Activated naive CD4-positive, alpha-beta T cell treated with anti-CD3 and anti-CD28 coated beads for 36 hours (primary cell): ENCODE measurements around the gene LRRC23. TPM values are rescaled to one million over a fixed set of nuclear protein-coding genes. Genes with fewer than 3 reads are reported as not detected.
A peak's percentile ranks its signal among the peaks of the same experiment; 100 is the strongest.

Source experiments
- CTCF ChIA-PET: fragments of 350-600 bp; sonication (Branson Sonifier 250); formaldehyde crosslinking; loops from one replicate; lab custom pipeline; 2021; ENCODE audit warnings: antibody characterized with exemption; lab: Charles Lee
- DNase-seq: peaks from one replicate; pipeline ENCODE4 v3.0.0-alpha.2; 2020
- H3K27ac Mint-ChIP-seq: one replicate; pipeline ENCODE4 v1.8.0; 2021; ENCODE audit warnings: mild to moderate bottlenecking, mixed read lengths
- H3K27me3 Mint-ChIP-seq: one replicate; pipeline ENCODE4 v1.8.0; 2021; ENCODE audit warnings: low read depth, mixed read lengths
- H3K36me3 Mint-ChIP-seq: one replicate; pipeline ENCODE4 v1.8.0; 2021; ENCODE audit warnings: low read depth, mixed read lengths
- H3K4me1 Mint-ChIP-seq: one replicate; pipeline ENCODE4 v1.8.0; 2021; ENCODE audit warnings: low read depth, mixed read lengths
- H3K4me3 Mint-ChIP-seq: one replicate; pipeline ENCODE4 v1.8.0; 2021; ENCODE audit warnings: mild to moderate bottlenecking, moderate library complexity, mixed read lengths
- H3K9me3 Mint-ChIP-seq: one replicate; pipeline ENCODE4 v1.8.0; 2021; ENCODE audit warnings: mixed read lengths
- intact Hi-C: fragments of 100-400 bp; cut with micrococcal nuclease; formaldehyde crosslinking; loops from one replicate; pipeline ENCODE4 v1.15.1; 2023
- microRNA-seq: library from miRNA; unstranded; fragments of <30 nt; microRNA quantifications from one replicate; pipeline ENCODE4 v1.2.0, GENCODE V29; 2022; ENCODE audit warnings: borderline microRNAs expressed, borderline replicate concordance
- total RNA-seq, 2 experiments: library from RNA; stranded (reverse); gene quantifications; one replicate each; pipeline ENCODE4 v1.2.3, GENCODE V29; 2021

Gene LRRC23
- total RNA-seq, 2 experiments from 2014 or later = 6.3 to 6.4 TPM

GRCh38 chr12:6963016-6963731 is 58.6 kb downstream of the LRRC23 start:
- H3K27ac Mint-ChIP-seq = peak overlapping the region; percentile 93
- peaks cover 53% of the 10 kb centered on the region for H3K36me3 Mint-ChIP-seq
- CTCF ChIA-PET = interaction anchor here (0.6 to 12.0 kb wide), 3 partner anchors 15 to 38 kb away, joined by 3 to 397 read pairs (median 10); partner anchors contain the start of genes C12orf57, PTPN6 and RNU7-1
- H3K4me1 Mint-ChIP-seq = peaks cover 85% of the 10 kb centered on the region
- intact Hi-C loops = loop anchor here (5.0 kb wide), 1 partner anchor 276 kb away; the partner anchor contains the start of gene ZNF384
- no peaks in the 10 kb centered on the region for H3K9me3 Mint-ChIP-seq
- H3K4me3 Mint-ChIP-seq = no peak overlapping the region
- no peak for DNase-seq
- no peaks in the 10 kb centered on the region for H3K27me3 Mint-ChIP-seq

Small RNA genes lying within 50 kb of the gene (microRNA-seq; reads per million reads assigned to microRNA genes)
- gene MIR141 (55.4 reads per million, percentile 51 among the genes with 10 or more reads in this experiment), gene MIR200C (332 reads per million, percentile 73 among the genes with 10 or more reads in this experiment)

Other genes with a start within 250 kb of the LRRC23 start
- 10 to 100 TPM; 17.3 to 17.8 TPM for gene ING4, start 241.7 kb upstream of the LRRC23 start, total RNA-seq
- gene ZNF384, start 215.4 kb upstream of the LRRC23 start, total RNA-seq = 10 to 100 TPM; 52.6 to 56.6 TPM
- under 1 TPM; 0.21 to 0.27 TPM for gene PIANP, start 204.0 kb upstream of the LRRC23 start, total RNA-seq
- gene COPS7A, start 180.8 kb upstream of the LRRC23 start, total RNA-seq = 10 to 100 TPM; 43.0 to 47.8 TPM
- 100 to 1,000 TPM; 140 to 143 TPM for gene MLF2, start 151.7 kb upstream of the LRRC23 start, total RNA-seq
- 10 to 100 TPM; 35.1 to 44.2 TPM for gene PTMS, start 138.5 kb upstream of the LRRC23 start, total RNA-seq
- 10 to 100 TPM; 22.8 to 25.1 TPM for gene LAG3, start 132.3 kb upstream of the LRRC23 start, total RNA-seq
- gene CD4, start 115.3 kb upstream of the LRRC23 start, total RNA-seq = 100 to 1,000 TPM; 155 to 161 TPM
- under 1 TPM in 1 of 2 experiments, not detected in 1; 0.24 TPM for gene GPR162, start 83.0 kb upstream of the LRRC23 start, total RNA-seq
- gene P3H3, start 76.4 kb upstream of the LRRC23 start, total RNA-seq = 1 to 10 TPM; 1.9 to 2.0 TPM
- gene GNB3, start 63.9 kb upstream of the LRRC23 start, total RNA-seq = under 1 TPM; 0.48 to 0.54 TPM
- gene CDCA3, start 53.5 kb upstream of the LRRC23 start, total RNA-seq = 100 to 1,000 TPM; 106 to 108 TPM
- 100 to 1,000 TPM; 115 to 123 TPM for gene USP5, start 52.7 kb upstream of the LRRC23 start, total RNA-seq
- 1,000 to 10,000 TPM; 1,222 to 1,282 TPM for gene TPI1, start 37.3 kb upstream of the LRRC23 start, total RNA-seq
- 1 to 10 TPM; 2.6 to 2.8 TPM for gene SPSB2, start 31.5 kb upstream of the LRRC23 start, total RNA-seq
- gene ENO2, start 9.8 kb downstream of the LRRC23 start, total RNA-seq = 100 to 1,000 TPM; 128 to 131 TPM
- gene ATN1, start 23.1 kb downstream of the LRRC23 start, total RNA-seq = 10 to 100 TPM; 20.1 to 22.2 TPM
- not detected for gene RNU7-1, start 39.0 kb downstream of the LRRC23 start, total RNA-seq
- 100 to 1,000 TPM; 242 to 245 TPM for gene C12orf57, start 39.2 kb downstream of the LRRC23 start, total RNA-seq
- 100 to 1,000 TPM; 334 to 348 TPM for gene PTPN6, start 46.5 kb downstream of the LRRC23 start, total RNA-seq
- 100 to 1,000 TPM; 389 to 392 TPM for gene PHB2, start 65.8 kb downstream of the LRRC23 start, total RNA-seq
- 10 to 100 TPM; 89.1 to 91.9 TPM for gene EMG1, start 66.1 kb downstream of the LRRC23 start, total RNA-seq
- gene LPCAT3, start 113.7 kb downstream of the LRRC23 start, total RNA-seq = 10 to 100 TPM; 22.7 to 27.2 TPM
- gene C1S, start 155.9 kb downstream of the LRRC23 start, total RNA-seq = 1 to 10 TPM; 2.2 to 3.1 TPM
- 1 to 10 TPM; 1.4 to 1.5 TPM for gene C1R, start 187.6 kb downstream of the LRRC23 start, total RNA-seq
- gene C1RL, start 204.4 kb downstream of the LRRC23 start, total RNA-seq = 10 to 100 TPM; 10.3 to 11.5 TPM
- under 1 TPM in 1 of 2 experiments, not detected in 1; 0.57 TPM for gene RBP5, start 224.1 kb downstream of the LRRC23 start, total RNA-seq
- 10 to 100 TPM; 18.3 to 21.8 TPM for gene CLSTN3, start 225.5 kb downstream of the LRRC23 start, total RNA-seq